ENCODE results near the gene FAM222A. TPM values are rescaled to one million over a fixed set of nuclear protein-coding genes. Genes with fewer than 3 reads are reported as not detected.

The FAM222A gene
- polyA plus RNA-seq, 1 donor from 2014 or later: 8.5 TPM

DNA sequence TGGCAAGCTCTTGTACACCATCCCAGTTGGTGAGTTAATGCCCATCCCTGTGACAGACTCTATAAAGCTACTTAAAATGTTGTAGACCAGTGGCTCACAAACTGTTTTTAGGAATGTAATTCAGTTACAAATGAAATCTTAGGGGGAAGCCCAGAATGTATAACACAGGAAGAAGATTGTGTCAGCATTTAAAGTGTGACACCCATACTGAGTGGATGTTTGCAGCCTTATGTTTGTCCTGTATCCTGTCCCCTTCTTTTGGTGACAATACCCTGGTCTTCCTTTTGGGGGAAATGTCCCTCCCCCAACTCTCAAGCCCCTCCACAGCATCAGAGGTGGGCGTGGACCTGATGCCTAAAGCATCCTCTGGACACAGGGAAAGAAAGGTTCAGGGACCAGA lies 47.6 kb upstream of the FAM222A start:
- Histone ChIP-seq H3K79me2 (replicated peaks; ENCODE audit: insufficient read depth, low read length) (no peaks in the 10 kb centered on the region), H3K27ac (ENCODE audit: low read length) (no peak overlapping the region), H3K36me3 (ENCODE audit: insufficient read depth, low read length) (no peaks in the 10 kb centered on the region), H3F3A (ENCODE audit: insufficient read depth, low read length, poor library complexity, severe bottlenecking) (no peaks in the 10 kb centered on the region), H4K20me1 (ENCODE audit: insufficient read depth) (no peaks in the 10 kb centered on the region), H3K4me3 (ENCODE audit: low read length) (no peak overlapping the region), H3K4me2 (ENCODE audit: low read length) (no peak overlapping the region), H3K9ac (ENCODE audit: low read length) (no peak overlapping the region), H3K9me3 (ENCODE audit: low read length) (no peaks in the 10 kb centered on the region), H3K9me2 (ENCODE audit: insufficient read depth, low read length) (no peaks in the 10 kb centered on the region), H2AFZ (ENCODE audit: low read depth, low read length) (no peak overlapping the region), H3K27me3 (ENCODE audit: insufficient read depth, low read depth, low read length) (no peaks in the 10 kb centered on the region)
- no peak for TF ChIP-seq REST (IDR thresholded peaks at IDR 0.05; ENCODE audit: borderline replicate concordance)
- no peak for TF ChIP-seq TAF1 (IDR thresholded peaks at IDR 0.05; ENCODE audit: low read depth)
- TF ChIP-seq CTCF (IDR thresholded peaks at IDR 0.05; ENCODE audit: poor library complexity, severe bottlenecking): no peak
- TF ChIP-seq SMC3 (conservative IDR thresholded peaks at IDR 0.05; ENCODE audit: poor library complexity): no peak
- TF ChIP-seq POLR2AphosphoS5 (IDR thresholded peaks at IDR 0.05): no peak
- TF ChIP-seq RAD21 (conservative IDR thresholded peaks at IDR 0.05): no peak
- TF ChIP-seq EP300 (conservative IDR thresholded peaks at IDR 0.05; ENCODE audit: poor library complexity, severe bottlenecking): no peak
- TF ChIP-seq EZH2 (IDR thresholded peaks at IDR 0.05; ENCODE audit: borderline replicate concordance, insufficient read depth, low read length, poor library complexity, severe bottlenecking): no peak
- TF ChIP-seq MXI1 (conservative IDR thresholded peaks at IDR 0.05; ENCODE audit: poor library complexity, severe bottlenecking): no peak

- Histone ChIP-seq H2AFZ (ENCODE audit: low read depth, low read length) (no peak overlapping the region), H3K27me3 (ENCODE audit: insufficient read depth, low read depth, low read length) (no peaks in the 10 kb centered on the region), H3K79me2 (replicated peaks; ENCODE audit: insufficient read depth, low read length) (no peaks in the 10 kb centered on the region), H3K9ac (ENCODE audit: low read length) (no peak overlapping the region), H3K9me2 (ENCODE audit: insufficient read depth, low read length) (no peaks in the 10 kb centered on the region), H3K27ac (ENCODE audit: low read length) (no peak overlapping the region), H4K20me1 (ENCODE audit: insufficient read depth) (no peaks in the 10 kb centered on the region), H3F3A (ENCODE audit: insufficient read depth, low read length, poor library complexity, severe bottlenecking) (no peaks in the 10 kb centered on the region), H3K4me2 (ENCODE audit: low read length) (no peak overlapping the region), H3K4me3 (ENCODE audit: low read length) (no peak overlapping the region), H3K36me3 (ENCODE audit: insufficient read depth, low read length) (no peaks in the 10 kb centered on the region), H3K9me3 (ENCODE audit: low read length) (no peaks in the 10 kb centered on the region)
- no peak for TF ChIP-seq EP300 (conservative IDR thresholded peaks at IDR 0.05; ENCODE audit: poor library complexity, severe bottlenecking)
- TF ChIP-seq MXI1 (conservative IDR thresholded peaks at IDR 0.05; ENCODE audit: poor library complexity, severe bottlenecking): no peak
- TF ChIP-seq POLR2AphosphoS5 (IDR thresholded peaks at IDR 0.05): no peak
- no peak for TF ChIP-seq EZH2 (IDR thresholded peaks at IDR 0.05; ENCODE audit: borderline replicate concordance, insufficient read depth, low read length, poor library complexity, severe bottlenecking)
- no peak for TF ChIP-seq SMC3 (conservative IDR thresholded peaks at IDR 0.05; ENCODE audit: poor library complexity)
- TF ChIP-seq REST (IDR thresholded peaks at IDR 0.05; ENCODE audit: borderline replicate concordance): no peak
Measured at GRCh38 chr12:109670731-109671130, 42.9 kb upstream of the FAM222A start.

Measured in neural cell (in vitro differentiated cells).